SH-SY5Y (cell line): ENCODE data around the gene IVL.

ENCODE experiments used
- GATA2 ChIP-seq: IDR thresholded peaks from 2 replicates; pipeline ENCODE4 v1.6.1; 2011; ENCODE audit warnings: mild to moderate bottlenecking, low read depth, low read length
- GATA3 ChIP-seq: IDR thresholded peaks from 2 replicates; pipeline ENCODE4 v1.6.1; 2011; ENCODE audit warnings: low read depth, mild to moderate bottlenecking, low read length, moderate library complexity

GRCh38 chr1:152912900-152913299 is 4.6 kb downstream of the IVL start:
- TF ChIP-seq GATA2 = no peak
- TF ChIP-seq GATA3 = no peak
